Keratinocyte (primary cell): ENCODE results near the gene RASA3. TPM values are rescaled to one million over a fixed set of nuclear protein-coding genes. Genes with fewer than 3 reads are reported as not detected.

ENCODE experiments used
- DNase-seq: peaks from one replicate; pipeline ENCODE4 v3.0.0-alpha.2; 2011; ENCODE audit warnings: low read depth, missing footprints, low spot score
- FAIRE-seq: peaks from 2 replicates; lab custom pipeline; 2011; peaks lifted over from hg19 to GRCh38; lab: Jason Lieb, UNC
- H2AFZ ChIP-seq: 2 replicates; pipeline ENCODE4 v1.6.0; 2012; ENCODE audit warnings: low read length, control low read depth, inconsistent platforms; ENCODE audit not compliant: control insufficient read depth
- H3K27ac ChIP-seq: 2 replicates; pipeline ENCODE4 v1.5.1; 2011; ENCODE audit warnings: low read length; ENCODE audit not compliant: control insufficient read depth, insufficient read depth
- H3K27me3 ChIP-seq: 3 replicates; pipeline ENCODE4 v1.6.0; 2011; ENCODE audit warnings: low read length; ENCODE audit not compliant: control insufficient read depth, insufficient read depth; ENCODE audit errors: extremely low read depth
- H3K36me3 ChIP-seq, 2 experiments: 2 replicates in 1 of 2; 3 replicates in 1 of 2; pipeline ENCODE4 v1.5.1; 2011; ENCODE audit warnings: low read length in 2 of 2, mild to moderate bottlenecking in 1 of 2; ENCODE audit not compliant: control insufficient read depth in 2 of 2, insufficient read depth in 2 of 2; ENCODE audit errors: extremely low read depth in 1 of 2
- H3K4me1 ChIP-seq: 3 replicates; pipeline ENCODE4 v1.5.1; 2011; ENCODE audit warnings: low read length; ENCODE audit not compliant: control insufficient read depth, insufficient read depth; ENCODE audit errors: extremely low read depth
- H3K4me2 ChIP-seq: 3 replicates; pipeline ENCODE4 v1.6.0; 2011; ENCODE audit warnings: low read depth, low read length; ENCODE audit not compliant: control insufficient read depth, insufficient read depth; ENCODE audit errors: extremely low read depth
- H3K4me3 ChIP-seq, 3 experiments: fragments of 200-600 bp in 1 of 3; sonication (generic) in 1 of 3; 2 replicates in 2 of 3; 3 replicates in 1 of 3; pipeline ENCODE4 v1.5.1; 2011 to 2016; ENCODE audit warnings: low read length in 3 of 3, mild to moderate bottlenecking in 3 of 3, control low read depth in 2 of 3, inconsistent platforms in 1 of 3, low read depth in 1 of 3, mixed read lengths in 1 of 3, mixed run types in 1 of 3, moderate library complexity in 1 of 3; ENCODE audit not compliant: control insufficient read depth in 2 of 3, insufficient read depth in 2 of 3; ENCODE audit errors: extremely low read depth in 1 of 3
- H3K79me2 ChIP-seq: 2 replicates; pipeline ENCODE4 v1.6.0; 2012; ENCODE audit warnings: low read length; ENCODE audit not compliant: control insufficient read depth, insufficient read depth
- H3K9ac ChIP-seq: 3 replicates; pipeline ENCODE4 v1.6.0; 2011; ENCODE audit warnings: low read length; ENCODE audit not compliant: control insufficient read depth, insufficient read depth; ENCODE audit errors: extremely low read depth
- H3K9me1 ChIP-seq: 3 replicates; pipeline ENCODE4 v1.6.0; 2011; ENCODE audit warnings: low read length; ENCODE audit not compliant: control insufficient read depth, insufficient read depth; ENCODE audit errors: extremely low read depth
- H3K9me3 ChIP-seq: 2 replicates; pipeline ENCODE4 v1.5.1; 2012; ENCODE audit warnings: low read depth, low read length; ENCODE audit not compliant: control insufficient read depth
- H4K20me1 ChIP-seq: 3 replicates; pipeline ENCODE4 v1.6.0; 2011; ENCODE audit warnings: low read length; ENCODE audit not compliant: control insufficient read depth, insufficient read depth; ENCODE audit errors: extremely low read depth
- CTCF ChIP-seq, 3 experiments: IDR thresholded peaks in 1 of 3; conservative IDR thresholded peaks in 1 of 3; optimal IDR thresholded peaks in 1 of 3; 2 replicates in 2 of 3; 3 replicates in 1 of 3; pipeline versions ENCODE3 to v1.5.1; 2011; ENCODE audit warnings: low read length in 3 of 3, mild to moderate bottlenecking in 3 of 3, moderate library complexity in 2 of 3, control low read depth in 1 of 3, inconsistent platforms in 1 of 3; ENCODE audit not compliant: insufficient read depth in 2 of 3; ENCODE audit errors: extremely low read depth in 1 of 3
- EZH2 ChIP-seq: IDR thresholded peaks from one replicate; pipeline ENCODE4 v1.6.1; 2012; ENCODE audit warnings: inconsistent platforms, mild to moderate bottlenecking, low read length, moderate library complexity
- dilution Hi-C: fragments of 300-500 bp; cut with MboI; formaldehyde crosslinking; loops from one replicate; pipeline ENCODE4 v1.7.0; 2020; ENCODE audit warnings: low sequenced_read_pairs; ENCODE audit not compliant: extremely low pct_ligation_motif_present
- polyA plus RNA-seq, 5 experiments: library from polyadenylated mRNA; depleted of rRNA in 3 of 5; stranded (reverse) in 3 of 5; stranded (forward) in 1 of 5; unstranded in 1 of 5; fragments of >200 nt; gene quantifications; 1 replicate in 1 of 5; 2 replicates in 3 of 5; 3 replicates in 1 of 5; pipeline versions ENCODE4 v1.2.1 to v1.2.3, GENCODE V29; 2011 to 2012; ENCODE audit warnings: missing spikeins in 2 of 5, low read depth in 1 of 5, low replicate concordance in 1 of 5

Gene RASA3
- polyA plus RNA-seq, 1 donor (not counting 4 experiments of a cell fraction or from before 2014, with no cell fraction given), result 4.1 TPM

GRCh38 chr13:114082849-114083645, 49.4 kb downstream of the RASA3 start:
- dilution Hi-C loops, result no loop called here
- peaks cover 12% of the 10 kb centered on the region for H3K4me1 ChIP-seq
- no peak for TF ChIP-seq EZH2
- TF ChIP-seq CTCF (optimal IDR thresholded peaks at IDR 0.05 in 1 of 3, IDR thresholded peaks at IDR 0.05 in 1 of 3, conservative IDR thresholded peaks at IDR 0.05 in 1 of 3; ENCODE audit: extremely low read depth in 1 of 3, insufficient read depth in 2 of 3, low read length in 3 of 3), result no peak
- H3K36me3 ChIP-seq, result no peaks in the 10 kb centered on the region
- no peaks in the 10 kb centered on the region for H3K9me3 ChIP-seq
- H3K79me2 ChIP-seq, result no peaks in the 10 kb centered on the region
- no peak for DNase-seq
- H3K27ac ChIP-seq, result no peak overlapping the region
- no peak for FAIRE-seq
- no peak overlapping the region for H3K4me2 ChIP-seq
- H3K4me3 ChIP-seq, result no peak overlapping the region
- no peak overlapping the region for H3K9ac ChIP-seq
- H4K20me1 ChIP-seq, result no peaks in the 10 kb centered on the region
- no peaks in the 10 kb centered on the region for H3K27me3 ChIP-seq
- H3K9me1 ChIP-seq, result peaks cover 3% of the 10 kb centered on the region
- no peak overlapping the region for H2AFZ ChIP-seq

- Histone ChIP-seq H3K36me3 (no peaks in the 10 kb centered on the region), H3K4me1 (peaks cover 14% of the 10 kb centered on the region), H3K4me3 (no peak overlapping the region), H2AFZ (no peak overlapping the region), H3K9ac (no peak overlapping the region), H4K20me1 (no peaks in the 10 kb centered on the region), H3K27me3 (no peaks in the 10 kb centered on the region), H3K9me3 (no peaks in the 10 kb centered on the region), H3K79me2 (peaks cover 3% of the 10 kb centered on the region), H3K4me2 (no peak overlapping the region), H3K27ac (no peak overlapping the region), H3K9me1 (peaks cover 3% of the 10 kb centered on the region)
- dilution Hi-C loops, result no loop called here
- TF ChIP-seq CTCF (optimal IDR thresholded peaks at IDR 0.05 in 1 of 3, IDR thresholded peaks at IDR 0.05 in 1 of 3, conservative IDR thresholded peaks at IDR 0.05 in 1 of 3; ENCODE audit: extremely low read depth in 1 of 3, insufficient read depth in 2 of 3, low read length in 3 of 3) (no peak), EZH2 (no peak)
- FAIRE-seq (no peak), DNase-seq (no peak)
These were observed 50.4 kb downstream of the RASA3 start for GRCh38 chr13:114081761-114082681.
